DMS53 (cell line): ENCODE data around the gene HAO2.

Experiments used
- DNase-seq: peaks from one replicate; lab custom pipeline; 2025; lab: John Stamatoyannopoulos, UW

Gene HAO2

GRCh38 chr1:119440721-119441307 is 72.2 kb downstream of the HAO2 start:
- DNase-seq = no peak

- DNase-seq = no peak
Observed at GRCh38 chr1:119442756-119443155, 74.2 kb downstream of the HAO2 start.
